HG02981 (cell line): Measurements from ENCODE around the gene DMAC2L.
A peak's percentile ranks its signal among the peaks of the same experiment; 100 is the strongest.
"Not testable (repeated sequence)": the region's sequence is repeated elsewhere in the genome, so short reads cannot be mapped to it uniquely, and the experiment has no call there.

ENCODE experiments used
- ATAC-seq: cut with Tn5 transposase; IDR thresholded peaks from one replicate; pipeline ENCODE4 v1.9.1; 2021; ENCODE audit warnings: mild to moderate bottlenecking, moderate library complexity; ENCODE audit not compliant: unreplicated experiment

DMAC2L gene

GRCh38 chr14:50311972-50312733 lies at the start of gene DMAC2L, which contains the start of gene L2HGDH:
TSS of gene DMAC2L (plus strand) at chr14:50312324. CDS start at chr14:50321488, 9,164 bp downstream.
TSS of gene L2HGDH (minus strand) at chr14:50312229. CDS start at chr14:50312150, 79 bp downstream.
- peak; percentile 94 for ATAC-seq

GRCh38 chr14:50262865-50263264 lies 49.3 kb upstream of the DMAC2L start:
- no peak for ATAC-seq

GRCh38 chr14:50263321-50263720 lies 48.8 kb upstream of the DMAC2L start:
- no peak for ATAC-seq

- no peak for ATAC-seq
Observed at GRCh38 chr14:50265029-50265428, 47.1 kb upstream of the DMAC2L start.

GRCh38 chr14:50270932-50271331 lies 41.2 kb upstream of the DMAC2L start:
- ATAC-seq = no peak

GRCh38 chr14:50272498-50272897 lies 39.6 kb upstream of the DMAC2L start:
- ATAC-seq = no peak

- ATAC-seq = no peak
Observed at GRCh38 chr14:50285861-50286260, 26.3 kb upstream of the DMAC2L start.

GRCh38 chr14:50288146-50288545 lies 24.0 kb upstream of the DMAC2L start:
- no peak for ATAC-seq

GRCh38 chr14:50290306-50290705 lies 21.8 kb upstream of the DMAC2L start:
- no peak for ATAC-seq

GRCh38 chr14:50299585-50299984 lies 12.5 kb upstream of the DMAC2L start:
- no peak for ATAC-seq

GRCh38 chr14:50301914-50302313 lies 10.2 kb upstream of the DMAC2L start:
- ATAC-seq = no peak

GRCh38 chr14:50303744-50304471 lies 8.2 kb upstream of the DMAC2L start:
- no peak for ATAC-seq

- ATAC-seq = no peak
Observed at GRCh38 chr14:50308363-50308915, 3.7 kb upstream of the DMAC2L start.

- no peak for ATAC-seq
Observed at GRCh38 chr14:50310445-50310844, 1.7 kb upstream of the DMAC2L start.

- ATAC-seq = no peak
Observed at GRCh38 chr14:50311337-50311971, 670 bp upstream of the DMAC2L start.

GRCh38 chr14:50312734-50313054 lies 570 bp downstream of the DMAC2L start:
- ATAC-seq = peak; percentile 20

- ATAC-seq = not testable (repeated sequence)
Observed at GRCh38 chr14:50314098-50314497, 2.0 kb downstream of the DMAC2L start.

- ATAC-seq = no peak
Observed at GRCh38 chr14:50318031-50318626, 6.0 kb downstream of the DMAC2L start.

GRCh38 chr14:50319293-50319692 lies 7.2 kb downstream of the DMAC2L start:
- ATAC-seq = no peak

GRCh38 chr14:50319721-50320120 lies 7.6 kb downstream of the DMAC2L start:
- ATAC-seq = no peak

- no peak for ATAC-seq
Observed at GRCh38 chr14:50320283-50320682, 8.2 kb downstream of the DMAC2L start.
